Measurements from ENCODE around the gene PPP1R15B.

PPP1R15B gene

GRCh38 chr1:204441558-204441957 is 29.9 kb upstream of the PPP1R15B start:
- TF ChIP-seq, protein P1, sequence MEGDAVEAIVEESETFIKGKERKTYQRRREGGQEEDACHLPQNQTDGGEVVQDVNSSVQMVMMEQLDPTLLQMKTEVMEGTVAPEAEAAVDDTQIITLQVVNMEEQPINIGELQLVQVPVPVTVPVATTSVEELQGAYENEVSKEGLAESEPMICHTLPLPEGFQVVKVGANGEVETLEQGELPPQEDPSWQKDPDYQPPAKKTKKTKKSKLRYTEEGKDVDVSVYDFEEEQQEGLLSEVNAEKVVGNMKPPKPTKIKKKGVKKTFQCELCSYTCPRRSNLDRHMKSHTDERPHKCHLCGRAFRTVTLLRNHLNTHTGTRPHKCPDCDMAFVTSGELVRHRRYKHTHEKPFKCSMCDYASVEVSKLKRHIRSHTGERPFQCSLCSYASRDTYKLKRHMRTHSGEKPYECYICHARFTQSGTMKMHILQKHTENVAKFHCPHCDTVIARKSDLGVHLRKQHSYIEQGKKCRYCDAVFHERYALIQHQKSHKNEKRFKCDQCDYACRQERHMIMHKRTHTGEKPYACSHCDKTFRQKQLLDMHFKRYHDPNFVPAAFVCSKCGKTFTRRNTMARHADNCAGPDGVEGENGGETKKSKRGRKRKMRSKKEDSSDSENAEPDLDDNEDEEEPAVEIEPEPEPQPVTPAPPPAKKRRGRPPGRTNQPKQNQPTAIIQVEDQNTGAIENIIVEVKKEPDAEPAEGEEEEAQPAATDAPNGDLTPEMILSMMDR (IDR thresholded peaks at IDR 0.05; ENCODE audit: low read depth, low read length) = no peak
- Histone ChIP-seq H3K36me3 (peaks cover 5% of the 10 kb centered on the region), H3K4me3 (ENCODE audit: low read depth, low read length) (no peak overlapping the region), H3K9me3 (no peaks in the 10 kb centered on the region), H3K4me1 (peaks cover 31% of the 10 kb centered on the region), H3K27me3 (no peaks in the 10 kb centered on the region)
- no peak for DNase-seq

- H3K36me3 ChIP-seq = peaks cover 8% of the 10 kb centered on the region
- no peak overlapping the region for H3K4me3 ChIP-seq (ENCODE audit: low read depth, low read length)
- TF ChIP-seq, protein P1 (IDR thresholded peaks at IDR 0.05; ENCODE audit: low read depth, low read length) = no peak
These were observed 28.2 kb upstream of the PPP1R15B start for GRCh38 chr1:204439621-204440375.

GRCh38 chr1:204438628-204439027 is 27.0 kb upstream of the PPP1R15B start:
- Histone ChIP-seq H3K4me3 (ENCODE audit: low read depth, low read length) (no peak overlapping the region), H3K36me3 (peaks cover 19% of the 10 kb centered on the region), H3K27me3 (no peaks in the 10 kb centered on the region), H3K4me1 (peaks cover 23% of the 10 kb centered on the region), H3K9me3 (no peaks in the 10 kb centered on the region)
- DNase-seq = no peak
- TF ChIP-seq, protein P1 (IDR thresholded peaks at IDR 0.05; ENCODE audit: low read depth, low read length) = no peak

More at GRCh38 chr1:204439621-204440375, 28.2 kb upstream of the PPP1R15B start:
- DNase-seq = no peak
- Histone ChIP-seq H3K4me1 (peaks cover 23% of the 10 kb centered on the region), H3K27me3 (no peaks in the 10 kb centered on the region), H3K9me3 (no peaks in the 10 kb centered on the region)

GRCh38 chr1:204437796-204438570 is 26.4 kb upstream of the PPP1R15B start:
- peak; percentile 33 for DNase-seq
- no peaks in the 10 kb centered on the region for H3K9me3 ChIP-seq
- H3K4me1 ChIP-seq = peaks cover 23% of the 10 kb centered on the region
- TF ChIP-seq, protein P1 (IDR thresholded peaks at IDR 0.05; ENCODE audit: low read depth, low read length) = no peak
- H3K4me3 ChIP-seq (ENCODE audit: low read depth, low read length) = no peak overlapping the region
- H3K36me3 ChIP-seq = peaks cover 14% of the 10 kb centered on the region
- H3K27me3 ChIP-seq = no peaks in the 10 kb centered on the region

DNA sequence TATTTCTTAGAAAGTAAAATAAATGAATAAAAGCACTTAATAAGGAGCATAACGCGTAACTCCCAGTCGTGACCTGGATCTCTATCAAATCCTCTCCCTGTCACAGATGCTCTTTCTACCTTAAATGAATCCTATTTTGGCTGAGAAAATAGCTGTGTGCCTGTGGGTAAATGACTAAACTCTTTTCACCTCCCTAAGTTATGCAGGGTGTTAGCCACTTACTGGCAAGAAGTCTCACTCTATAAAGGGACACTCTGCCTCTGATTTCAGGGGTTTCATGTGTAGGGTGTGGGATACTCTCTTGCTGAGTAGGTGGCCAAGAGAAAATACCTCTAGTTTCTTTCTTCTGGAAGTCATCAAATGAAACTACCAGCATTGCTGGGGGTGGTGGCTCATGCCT is 24.3 kb upstream of the PPP1R15B start:
- peaks cover 30% of the 10 kb centered on the region for H3K36me3 ChIP-seq
- no peaks in the 10 kb centered on the region for H3K9me3 ChIP-seq
- peaks cover 23% of the 10 kb centered on the region for H3K4me1 ChIP-seq
- TF ChIP-seq, protein P1 (IDR thresholded peaks at IDR 0.05; ENCODE audit: low read depth, low read length) = no peak
- no peak overlapping the region for H3K4me3 ChIP-seq (ENCODE audit: low read depth, low read length)
- DNase-seq = no peak
- no peaks in the 10 kb centered on the region for H3K27me3 ChIP-seq
